GM21528 (cell line): ENCODE results near the gene NAPG.
"Not testable (repeated sequence)": the region's sequence is repeated elsewhere in the genome, so short reads cannot be mapped to it uniquely, and the experiment has no call there.

Experiments used
- ATAC-seq: cut with Tn5 transposase; IDR thresholded peaks from one replicate; pipeline ENCODE4 v1.9.1; 2021; ENCODE audit warnings: mild to moderate bottlenecking, moderate library complexity; ENCODE audit not compliant: unreplicated experiment, low FRiP score

NAPG gene

DNA sequence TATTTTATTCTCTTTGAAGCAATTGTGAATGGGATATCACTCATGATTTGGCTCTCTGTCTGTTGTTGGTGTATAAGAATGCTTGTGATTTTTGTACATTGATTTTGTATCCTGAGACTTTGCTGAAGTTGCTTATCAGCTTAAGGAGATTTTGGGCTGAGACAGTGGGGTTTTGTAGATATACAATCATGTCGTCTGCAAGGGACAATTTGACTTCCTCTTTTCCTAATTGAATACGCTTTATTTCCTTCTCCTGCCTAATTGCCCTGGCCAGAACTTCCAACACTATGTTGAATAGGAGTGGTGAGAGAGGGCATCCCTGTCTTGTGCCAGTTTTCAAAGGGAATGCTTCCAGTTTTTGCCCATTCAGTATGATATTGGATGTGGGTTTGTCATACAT is 48.6 kb downstream of the NAPG start:
- not testable (repeated sequence) for ATAC-seq

- ATAC-seq, result not testable (repeated sequence)
These were observed 52.2 kb downstream of the NAPG start for GRCh38 chr18:10577842-10578572.

GRCh38 chr18:10578573-10578899 is 52.7 kb downstream of the NAPG start:
- ATAC-seq, result not testable (repeated sequence)

GRCh38 chr18:10579079-10579867 is 53.4 kb downstream of the NAPG start:
- ATAC-seq, result no peak

DNA sequence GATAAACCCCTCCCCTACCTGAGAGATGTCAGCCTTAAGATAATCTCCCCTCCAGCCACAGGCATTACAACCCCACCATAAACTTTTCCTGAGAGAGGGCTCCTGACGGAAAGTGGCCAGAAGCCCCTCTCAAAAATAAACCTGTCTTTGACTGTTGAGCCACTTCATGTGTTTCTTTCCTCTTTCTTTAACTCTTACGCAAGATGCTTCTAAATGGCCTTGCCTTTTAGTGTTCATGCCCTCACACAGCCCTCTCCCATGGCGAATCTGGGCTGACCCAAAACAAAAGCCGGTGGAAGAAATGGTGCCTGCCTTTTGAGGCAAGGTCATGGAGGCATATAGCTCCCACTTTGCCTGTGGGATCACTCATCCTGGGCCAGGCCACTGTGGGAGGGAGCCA is 54.4 kb downstream of the NAPG start:
- ATAC-seq, result no peak

DNA sequence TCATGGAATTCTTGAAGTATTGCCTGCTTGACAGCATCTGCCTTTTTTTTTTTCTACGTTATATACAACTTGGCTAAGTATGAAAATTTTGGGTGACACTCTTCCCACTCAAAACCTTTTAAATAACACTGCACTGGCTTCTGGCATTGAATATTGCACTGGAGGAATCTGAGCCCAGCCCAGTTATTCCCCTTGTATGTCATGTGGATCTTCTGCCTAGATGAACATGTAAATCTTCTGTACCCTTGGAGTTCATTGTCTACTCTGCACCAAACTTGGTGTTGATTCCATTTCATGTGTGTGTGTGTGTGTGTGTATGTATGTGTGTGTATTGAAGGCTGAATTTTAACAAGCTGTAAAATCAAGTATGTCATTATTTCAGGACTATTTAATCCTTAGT is 59.4 kb downstream of the NAPG start:
- no peak for ATAC-seq

GRCh38 chr18:10588975-10589374 is 63.1 kb downstream of the NAPG start:
- no peak for ATAC-seq

DNA sequence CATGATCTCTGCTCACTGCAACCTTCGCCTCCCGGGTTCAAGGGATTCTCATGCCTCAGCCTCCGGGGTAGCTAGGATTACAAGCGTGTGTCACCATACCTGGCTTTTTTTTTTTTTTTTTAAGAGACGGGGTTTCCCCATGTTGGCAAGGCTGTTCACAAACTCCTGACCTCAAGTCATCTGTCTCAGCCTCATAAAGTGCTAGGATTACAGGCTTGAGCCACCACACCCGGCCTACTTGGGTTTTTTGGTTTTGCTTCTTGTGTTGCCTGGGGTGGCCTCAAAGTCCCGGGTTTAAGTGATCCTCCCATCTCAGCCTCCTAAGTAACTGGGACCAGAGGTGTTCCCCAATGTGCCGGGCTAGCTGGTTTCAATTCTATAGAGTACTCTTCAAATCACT is 64.6 kb downstream of the NAPG start:
- no peak for ATAC-seq

- ATAC-seq, result no peak
These were observed 66.1 kb downstream of the NAPG start for GRCh38 chr18:10591896-10592295.

- not testable (repeated sequence) for ATAC-seq
These were observed 67.7 kb downstream of the NAPG start for GRCh38 chr18:10593366-10594022.

DNA sequence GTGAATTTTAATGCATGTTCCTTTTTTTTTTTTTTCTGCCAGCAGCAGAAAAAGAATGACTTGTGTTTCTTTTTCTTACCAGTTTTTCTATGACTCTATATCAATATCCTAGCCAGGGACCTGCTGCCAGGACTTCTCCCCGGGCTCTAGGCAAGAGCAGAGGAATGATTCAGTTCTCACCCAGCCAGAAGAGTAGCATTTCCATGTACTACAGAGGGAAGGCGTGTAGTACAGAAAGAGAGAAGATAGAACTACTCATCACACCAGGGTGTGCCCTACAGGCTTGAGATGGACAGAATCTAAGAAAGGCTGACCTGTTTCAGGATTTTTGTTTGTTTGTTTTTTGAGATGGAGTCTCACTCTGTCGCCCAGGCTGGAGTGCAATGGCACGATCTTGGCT is 70.1 kb downstream of the NAPG start:
- not testable (repeated sequence) for ATAC-seq

GRCh38 chr18:10597695-10598094 is 71.9 kb downstream of the NAPG start:
- not testable (repeated sequence) for ATAC-seq

- not testable (repeated sequence) for ATAC-seq
These were observed 74.9 kb downstream of the NAPG start for GRCh38 chr18:10600701-10601100.
